Activated naive CD4-positive, alpha-beta T cell treated with anti-CD3 and anti-CD28 coated beads, Interleukin-2, amount 50 U/mL, for 24 hours (primary cell): Measurements from ENCODE around the gene KRT73.
A peak's percentile ranks its signal among the peaks of the same experiment; 100 is the strongest.

Experiments
- H3K27ac Mint-ChIP-seq: one replicate; pipeline ENCODE4 v1.8.0; 2021; ENCODE audit warnings: mild to moderate bottlenecking, mixed read lengths
- H3K27me3 Mint-ChIP-seq: one replicate; pipeline ENCODE4 v1.8.0; 2021; ENCODE audit warnings: mixed read lengths
- H3K36me3 Mint-ChIP-seq: one replicate; pipeline ENCODE4 v1.8.0; 2021; ENCODE audit warnings: mixed read lengths
- H3K4me1 Mint-ChIP-seq: one replicate; pipeline ENCODE4 v1.8.0; 2021; ENCODE audit warnings: mixed read lengths
- H3K4me3 Mint-ChIP-seq: one replicate; pipeline ENCODE4 v1.8.0; 2021; ENCODE audit warnings: mild to moderate bottlenecking, mixed read lengths
- H3K9me3 Mint-ChIP-seq: one replicate; pipeline ENCODE4 v1.8.0; 2021; ENCODE audit warnings: mixed read lengths

The KRT73 gene

GRCh38 chr12:52634266-52635056 lies 16.1 kb upstream of the KRT73 start:
- Mint-ChIP-seq H3K27ac (peak overlapping the region; percentile 73), H3K9me3 (no peaks in the 10 kb centered on the region), H3K27me3 (no peaks in the 10 kb centered on the region), H3K36me3 (no peaks in the 10 kb centered on the region), H3K4me3 (no peak overlapping the region), H3K4me1 (peaks cover 78% of the 10 kb centered on the region)

- Mint-ChIP-seq H3K27ac (peak overlapping the region; percentile 89), H3K27me3 (no peaks in the 10 kb centered on the region), H3K36me3 (no peaks in the 10 kb centered on the region), H3K4me3 (peak overlapping the region; percentile 59), H3K9me3 (no peaks in the 10 kb centered on the region), H3K4me1 (peaks cover 84% of the 10 kb centered on the region)
Measured at GRCh38 chr12:52633383-52633782, 15.0 kb upstream of the KRT73 start.

- Mint-ChIP-seq H3K9me3 (no peaks in the 10 kb centered on the region), H3K27me3 (no peaks in the 10 kb centered on the region), H3K4me1 (peaks cover 87% of the 10 kb centered on the region), H3K27ac (peak overlapping the region; percentile 89), H3K36me3 (no peaks in the 10 kb centered on the region), H3K4me3 (peak overlapping the region; percentile 59)
Measured at GRCh38 chr12:52632656-52633055, 14.3 kb upstream of the KRT73 start.

GRCh38 chr12:52631676-52632459 lies 13.5 kb upstream of the KRT73 start:
- H3K9me3 Mint-ChIP-seq: no peaks in the 10 kb centered on the region
- H3K27me3 Mint-ChIP-seq: no peaks in the 10 kb centered on the region
- peak overlapping the region; percentile 38 for H3K4me3 Mint-ChIP-seq
- H3K36me3 Mint-ChIP-seq: no peaks in the 10 kb centered on the region
- peak overlapping the region; percentile 92 for H3K27ac Mint-ChIP-seq
- H3K4me1 Mint-ChIP-seq: peaks cover 88% of the 10 kb centered on the region

GRCh38 chr12:52631264-52631663 lies 12.9 kb upstream of the KRT73 start:
- Mint-ChIP-seq H3K36me3 (no peaks in the 10 kb centered on the region), H3K4me3 (peak overlapping the region; percentile 76), H3K9me3 (no peaks in the 10 kb centered on the region), H3K27ac (peak overlapping the region; percentile 93), H3K4me1 (peaks cover 88% of the 10 kb centered on the region), H3K27me3 (no peaks in the 10 kb centered on the region)

- Mint-ChIP-seq H3K27me3 (no peaks in the 10 kb centered on the region), H3K36me3 (no peaks in the 10 kb centered on the region), H3K4me3 (peak overlapping the region; percentile 76), H3K27ac (peak overlapping the region; percentile 93), H3K9me3 (no peaks in the 10 kb centered on the region), H3K4me1 (peaks cover 90% of the 10 kb centered on the region)
Measured at GRCh38 chr12:52630599-52631200, 12.3 kb upstream of the KRT73 start.

- H3K4me1 Mint-ChIP-seq: peaks cover 96% of the 10 kb centered on the region
- peak overlapping the region; percentile 76 for H3K4me3 Mint-ChIP-seq
Measured at GRCh38 chr12:52630008-52630500, 11.7 kb upstream of the KRT73 start.

GRCh38 chr12:52629281-52630007 lies 11.1 kb upstream of the KRT73 start:
- peak overlapping the region; percentile 76 for H3K4me3 Mint-ChIP-seq
- peak overlapping the region; percentile 86 for H3K27ac Mint-ChIP-seq
- no peaks in the 10 kb centered on the region for H3K36me3 Mint-ChIP-seq
- peaks cover 96% of the 10 kb centered on the region for H3K4me1 Mint-ChIP-seq
- H3K9me3 Mint-ChIP-seq: no peaks in the 10 kb centered on the region
- H3K27me3 Mint-ChIP-seq: no peaks in the 10 kb centered on the region

More at GRCh38 chr12:52630008-52630500, 11.7 kb upstream of the KRT73 start:
- Mint-ChIP-seq H3K36me3 (no peaks in the 10 kb centered on the region), H3K27ac (peak overlapping the region; percentile 86), H3K9me3 (no peaks in the 10 kb centered on the region), H3K27me3 (no peaks in the 10 kb centered on the region)

GRCh38 chr12:52628841-52629240 lies 10.5 kb upstream of the KRT73 start:
- H3K27ac Mint-ChIP-seq: peak overlapping the region; percentile 86

GRCh38 chr12:52628111-52628507 lies 9.8 kb upstream of the KRT73 start:
- no peaks in the 10 kb centered on the region for H3K27me3 Mint-ChIP-seq
- peaks cover 93% of the 10 kb centered on the region for H3K4me1 Mint-ChIP-seq
- peaks cover 1% of the 10 kb centered on the region for H3K36me3 Mint-ChIP-seq
- H3K27ac Mint-ChIP-seq: peak overlapping the region; percentile 52
- H3K9me3 Mint-ChIP-seq: no peaks in the 10 kb centered on the region
- H3K4me3 Mint-ChIP-seq: peak overlapping the region; percentile 77

More at GRCh38 chr12:52628841-52629240, 10.5 kb upstream of the KRT73 start:
- Mint-ChIP-seq H3K4me1 (peaks cover 96% of the 10 kb centered on the region), H3K27me3 (no peaks in the 10 kb centered on the region), H3K9me3 (no peaks in the 10 kb centered on the region), H3K36me3 (no peaks in the 10 kb centered on the region), H3K4me3 (peak overlapping the region; percentile 77)

GRCh38 chr12:52627395-52628110 lies 9.2 kb upstream of the KRT73 start:
- Mint-ChIP-seq H3K4me1 (peaks cover 93% of the 10 kb centered on the region), H3K9me3 (no peaks in the 10 kb centered on the region), H3K36me3 (peaks cover 1% of the 10 kb centered on the region), H3K27me3 (no peaks in the 10 kb centered on the region), H3K4me3 (peak overlapping the region; percentile 77), H3K27ac (peak overlapping the region; percentile 53)

GRCh38 chr12:52622349-52622748 lies 4.0 kb upstream of the KRT73 start:
- Mint-ChIP-seq H3K9me3 (no peaks in the 10 kb centered on the region), H3K27me3 (no peaks in the 10 kb centered on the region)

GRCh38 chr12:52618866-52619265 lies 507 bp upstream of the KRT73 start:
- H3K27ac Mint-ChIP-seq: peak overlapping the region; percentile 4
- no peaks in the 10 kb centered on the region for H3K27me3 Mint-ChIP-seq
- H3K36me3 Mint-ChIP-seq: peaks cover 1% of the 10 kb centered on the region
- H3K4me3 Mint-ChIP-seq: no peak overlapping the region
- no peaks in the 10 kb centered on the region for H3K9me3 Mint-ChIP-seq
- peaks cover 98% of the 10 kb centered on the region for H3K4me1 Mint-ChIP-seq

More at GRCh38 chr12:52622349-52622748, 4.0 kb upstream of the KRT73 start:
- no peak overlapping the region for H3K27ac Mint-ChIP-seq
- peaks cover 1% of the 10 kb centered on the region for H3K36me3 Mint-ChIP-seq
- no peak overlapping the region for H3K4me3 Mint-ChIP-seq
- peaks cover 98% of the 10 kb centered on the region for H3K4me1 Mint-ChIP-seq

GRCh38 chr12:52617403-52617785 lies 965 bp downstream of the KRT73 start:
- Mint-ChIP-seq H3K27ac (peak overlapping the region; percentile 94), H3K9me3 (no peaks in the 10 kb centered on the region), H3K4me1 (peaks cover 100% of the 10 kb centered on the region)

More at GRCh38 chr12:52617403-52617785, 965 bp downstream of the KRT73 start:
- Mint-ChIP-seq H3K27me3 (no peaks in the 10 kb centered on the region), H3K36me3 (peaks cover 1% of the 10 kb centered on the region), H3K4me3 (peak overlapping the region; percentile 3)
